ENCODE measurements around the gene CLIC4.
"Not testable (repeated sequence)": the region's sequence is repeated elsewhere in the genome, so short reads cannot be mapped to it uniquely, and the experiment has no call there.

CLIC4 gene

GRCh38 chr1:24748191-24749121 is 3.2 kb downstream of the CLIC4 start:
- DNase-seq, result no peak

- DNase-seq, result no peak
Observed at GRCh38 chr1:24749252-24749651, 4.0 kb downstream of the CLIC4 start.

GRCh38 chr1:24749886-24750285 is 4.6 kb downstream of the CLIC4 start:
- no peak for DNase-seq

GRCh38 chr1:24751833-24752232 is 6.6 kb downstream of the CLIC4 start:
- no peak for DNase-seq

GRCh38 chr1:24752305-24752704 is 7.1 kb downstream of the CLIC4 start:
- DNase-seq, result no peak

GRCh38 chr1:24754229-24754628 is 9.0 kb downstream of the CLIC4 start:
- no peak for DNase-seq

- DNase-seq, result not testable (repeated sequence)
Observed at GRCh38 chr1:24755323-24755722, 10.1 kb downstream of the CLIC4 start.

GRCh38 chr1:24756395-24756794 is 11.1 kb downstream of the CLIC4 start:
- no peak for DNase-seq

- no peak for DNase-seq
Observed at GRCh38 chr1:24759492-24759891, 14.2 kb downstream of the CLIC4 start.

- DNase-seq, result no peak
Observed at GRCh38 chr1:24761582-24761981, 16.3 kb downstream of the CLIC4 start.

- DNase-seq, result no peak
Observed at GRCh38 chr1:24762133-24762676, 17.0 kb downstream of the CLIC4 start.

- DNase-seq, result no peak
Observed at GRCh38 chr1:24763671-24764070, 18.4 kb downstream of the CLIC4 start.

GRCh38 chr1:24764439-24764838 is 19.2 kb downstream of the CLIC4 start:
- no peak for DNase-seq

GRCh38 chr1:24764848-24765247 is 19.6 kb downstream of the CLIC4 start:
- no peak for DNase-seq

GRCh38 chr1:24765308-24765988 is 20.2 kb downstream of the CLIC4 start:
- DNase-seq, result no peak

GRCh38 chr1:24767351-24767750 is 22.1 kb downstream of the CLIC4 start:
- DNase-seq, result no peak

GRCh38 chr1:24768873-24769605 is 23.8 kb downstream of the CLIC4 start:
- no peak for DNase-seq

GRCh38 chr1:24769656-24770651 is 24.7 kb downstream of the CLIC4 start:
- no peak for DNase-seq

GRCh38 chr1:24770881-24771280 is 25.6 kb downstream of the CLIC4 start:
- no peak for DNase-seq

GRCh38 chr1:24771574-24771973 is 26.3 kb downstream of the CLIC4 start:
- DNase-seq, result no peak

- no peak for DNase-seq
Observed at GRCh38 chr1:24773618-24774017, 28.4 kb downstream of the CLIC4 start.

GRCh38 chr1:24775348-24775747 is 30.1 kb downstream of the CLIC4 start:
- DNase-seq, result no peak

Measured in NCI-H146 (cell line).